HG02623 (cell line): ENCODE results near the gene MIB2.

Experiments
- ATAC-seq: cut with Tn5 transposase; IDR thresholded peaks from one replicate; pipeline ENCODE4 v1.9.1; 2021; ENCODE audit warnings: moderate library complexity; ENCODE audit not compliant: unreplicated experiment

Gene MIB2

DNA sequence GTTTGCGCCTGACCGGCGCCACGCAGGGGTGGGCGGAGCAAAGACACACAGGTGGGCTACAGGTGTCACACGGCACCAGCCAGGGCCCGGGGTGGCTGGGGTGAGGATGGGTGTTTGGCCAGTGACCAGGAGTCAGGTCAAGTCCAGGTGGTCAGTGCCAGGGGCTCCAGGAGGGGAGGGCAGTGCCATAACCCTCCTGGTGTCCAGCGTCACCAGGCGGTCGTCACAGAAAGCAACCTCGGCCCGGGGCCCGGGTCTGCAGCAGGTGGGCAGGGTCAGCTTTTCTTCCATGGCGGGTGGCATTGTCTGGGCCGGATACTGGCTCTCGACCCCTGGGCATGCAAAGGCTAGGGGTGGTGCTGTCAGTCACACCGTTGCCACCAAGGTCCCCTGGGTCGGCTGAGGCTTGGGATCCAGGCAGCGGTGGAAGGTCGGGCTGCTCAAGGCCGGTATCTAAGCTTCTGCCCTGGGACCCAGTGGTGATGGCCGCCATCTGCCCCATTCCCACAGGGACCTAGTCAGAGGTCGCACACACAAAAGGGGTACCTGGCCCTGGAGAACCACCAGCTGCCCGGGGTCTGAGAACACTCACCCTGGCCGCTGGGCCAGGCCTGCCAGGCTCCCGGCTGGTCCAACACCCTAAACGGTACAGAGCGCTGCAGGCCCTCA is 17.1 kb upstream of the MIB2 start:
- ATAC-seq: no peak

DNA sequence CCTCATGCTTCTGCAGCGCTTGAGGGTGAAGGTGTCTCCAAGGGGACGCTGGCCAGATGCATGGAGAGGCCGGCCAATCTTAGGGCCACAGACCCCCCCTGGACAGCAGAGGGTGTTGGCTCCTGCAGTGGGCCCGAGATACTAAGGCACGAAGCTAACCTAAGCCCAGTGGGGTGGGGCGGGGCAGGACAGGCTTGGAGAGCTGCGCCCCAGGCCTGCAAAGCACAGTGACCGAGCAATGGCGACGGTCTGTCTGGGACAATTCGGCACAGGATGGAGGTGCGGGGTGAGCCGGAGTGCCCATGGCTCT is 16.6 kb upstream of the MIB2 start:
- ATAC-seq: no peak

DNA sequence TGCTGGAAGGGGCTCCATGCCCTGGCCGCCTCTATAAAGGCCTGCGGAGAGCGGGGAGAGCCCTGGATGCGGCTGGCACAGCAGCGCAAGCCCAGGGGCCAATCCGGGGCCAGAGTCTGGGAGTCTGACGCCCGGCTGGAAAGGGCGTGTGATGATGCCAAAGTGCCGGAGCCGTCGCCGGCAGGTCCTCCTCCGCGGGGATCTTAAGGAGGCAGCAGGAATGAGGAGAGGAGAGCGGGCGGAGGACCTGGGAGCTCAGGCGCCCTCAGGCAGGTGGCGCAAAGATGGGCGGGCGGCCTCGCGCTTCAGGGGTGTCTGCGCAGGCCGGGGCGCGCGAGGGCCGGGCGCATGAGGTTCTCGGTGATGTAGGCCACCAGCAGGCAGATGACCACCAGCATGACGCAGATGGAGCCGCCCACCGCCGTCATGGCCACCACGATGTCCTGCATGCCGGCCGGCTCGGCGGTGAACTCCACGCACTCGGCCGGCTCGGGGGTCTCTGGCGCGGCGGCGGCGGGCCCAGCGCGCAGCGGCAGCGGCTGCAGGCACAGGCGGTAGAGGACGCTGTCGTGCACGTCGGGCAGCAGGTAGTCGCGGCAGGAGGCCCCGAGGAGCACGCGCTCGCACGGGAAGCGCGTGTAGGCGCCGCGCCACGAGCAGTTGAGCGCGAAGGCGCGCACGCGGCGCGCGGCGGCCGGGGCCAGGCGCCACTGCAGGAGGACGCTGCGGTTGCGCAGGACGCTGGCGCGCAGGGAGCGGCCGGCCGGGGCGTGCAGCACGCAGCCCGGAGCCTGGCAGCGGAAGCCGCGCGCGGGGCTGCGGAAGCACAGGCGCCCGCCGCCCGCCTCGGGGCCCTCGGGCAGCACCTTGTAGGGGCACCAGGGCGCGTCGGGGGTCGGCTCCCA is 16.0 kb upstream of the MIB2 start:
- ATAC-seq: no peak

DNA sequence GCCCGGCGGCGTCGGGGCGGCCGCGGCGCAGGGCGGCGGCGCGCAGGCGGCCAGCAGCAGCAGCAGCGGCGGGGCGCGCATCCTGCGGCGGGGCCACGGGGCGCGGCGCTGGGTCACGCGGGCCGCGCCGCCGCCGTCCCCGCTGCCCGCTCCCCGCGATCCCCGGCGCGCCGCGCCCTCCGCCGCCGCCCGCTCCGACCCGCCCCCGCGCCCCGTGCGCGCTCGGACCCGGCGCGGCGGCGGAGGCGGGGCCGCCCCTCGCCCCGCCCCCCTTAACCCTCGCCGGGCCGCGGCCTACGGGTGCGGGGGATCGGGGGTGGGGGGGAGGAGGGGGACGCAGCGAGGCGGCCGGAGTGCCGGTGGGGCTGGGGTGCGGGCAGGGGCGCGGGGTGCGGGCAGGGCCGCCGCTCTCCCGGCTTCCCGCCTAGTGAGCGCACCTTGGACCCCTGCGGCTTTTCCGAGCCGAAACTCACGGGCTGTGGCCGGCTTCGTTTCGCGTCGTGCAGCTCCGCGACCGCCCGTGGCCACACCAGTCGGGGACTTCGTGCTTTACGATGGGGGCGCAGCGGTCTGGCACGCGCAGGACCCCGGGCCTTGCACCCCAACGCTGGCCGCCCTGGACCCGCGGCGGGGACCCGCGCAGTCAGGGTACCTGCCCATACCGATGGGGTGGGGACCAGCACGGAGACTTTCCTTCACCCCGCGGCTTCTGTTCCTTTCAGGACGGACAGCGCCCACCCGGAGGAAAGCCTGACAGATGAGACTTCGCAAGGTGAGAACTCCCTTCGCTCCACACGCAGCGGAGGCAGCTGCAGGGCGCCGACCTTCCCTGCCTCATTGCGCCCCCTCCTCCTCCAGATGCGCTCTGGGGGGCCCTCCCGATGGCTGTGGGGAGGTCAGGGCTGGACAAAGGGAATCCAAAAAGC is 15.1 kb upstream of the MIB2 start, which contains the start of gene FNDC10:
TSS of gene FNDC10 (minus strand) at position 201 of the 926 bp plus-strand sequence. CDS start at position 81, 120 bp downstream.
- ATAC-seq: no peak

DNA sequence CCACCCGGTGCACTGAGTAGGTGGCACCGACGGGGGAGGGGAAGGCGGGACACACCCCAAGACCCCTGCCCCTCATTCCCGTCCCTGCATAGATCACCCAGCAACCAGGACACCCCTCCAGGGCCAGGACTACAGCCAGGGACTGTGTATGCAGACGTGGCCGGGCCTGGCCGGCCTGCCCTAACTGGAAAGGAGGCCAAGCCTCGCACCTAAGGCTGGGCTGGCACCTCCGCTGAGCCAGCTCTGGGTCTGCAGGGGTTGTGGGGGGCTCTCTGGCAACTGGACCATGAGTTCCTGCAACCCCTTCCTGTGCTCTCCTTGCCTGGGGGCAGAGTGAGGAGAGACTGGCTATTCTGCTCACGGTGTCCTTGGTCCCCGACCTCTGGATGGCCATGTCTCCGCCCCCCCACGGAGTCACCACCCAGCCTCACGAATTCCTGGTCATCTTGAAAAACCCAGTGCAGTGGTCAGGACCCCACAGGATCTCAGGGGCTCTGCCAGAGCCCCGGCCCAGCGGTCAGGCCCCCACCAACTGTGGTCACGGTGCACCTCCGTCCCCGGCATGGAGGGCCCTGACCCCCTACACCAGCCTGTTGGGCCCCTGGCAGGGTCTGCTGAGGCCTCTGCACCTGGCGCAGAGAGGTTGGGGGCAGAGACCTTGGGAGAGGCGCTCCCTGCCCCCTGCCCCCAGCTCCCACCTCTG is 14.3 kb upstream of the MIB2 start:
- no peak for ATAC-seq

DNA sequence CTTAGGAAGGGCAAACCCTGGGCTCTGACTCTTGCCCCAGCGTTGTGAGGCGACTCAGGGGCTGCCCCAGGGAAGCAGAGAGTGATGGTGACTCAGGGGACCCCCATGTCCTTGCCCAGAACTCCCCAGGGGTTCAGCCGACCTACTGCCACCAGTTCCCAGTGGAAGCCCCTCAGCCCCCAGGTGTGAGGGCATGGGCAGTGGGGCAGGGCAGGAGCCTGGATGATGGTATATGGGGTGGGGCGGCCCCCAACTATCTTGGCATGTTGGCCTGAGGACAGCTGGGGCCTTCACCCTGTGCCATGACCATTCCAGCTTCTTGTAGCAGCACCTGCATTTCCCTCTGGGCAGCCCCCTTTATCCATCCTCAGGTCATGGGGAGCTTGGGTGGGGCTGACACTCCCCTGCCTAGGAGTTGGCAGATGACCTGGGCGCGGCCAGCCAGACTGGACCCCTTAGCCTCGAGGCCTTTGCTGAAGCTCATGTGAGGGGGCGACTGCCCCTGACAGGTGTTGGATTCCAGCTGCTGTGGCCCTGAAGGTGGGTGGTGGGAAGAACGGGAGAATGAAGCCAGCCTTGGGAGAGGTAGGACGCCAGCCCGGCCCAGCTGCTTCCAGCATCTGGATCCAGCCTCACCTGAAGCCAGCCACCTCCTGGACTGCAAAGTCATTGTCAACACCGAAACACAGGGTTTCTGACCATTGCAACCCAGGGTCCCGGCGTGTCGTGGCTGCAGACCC is 13.6 kb upstream of the MIB2 start:
- ATAC-seq: no peak

DNA sequence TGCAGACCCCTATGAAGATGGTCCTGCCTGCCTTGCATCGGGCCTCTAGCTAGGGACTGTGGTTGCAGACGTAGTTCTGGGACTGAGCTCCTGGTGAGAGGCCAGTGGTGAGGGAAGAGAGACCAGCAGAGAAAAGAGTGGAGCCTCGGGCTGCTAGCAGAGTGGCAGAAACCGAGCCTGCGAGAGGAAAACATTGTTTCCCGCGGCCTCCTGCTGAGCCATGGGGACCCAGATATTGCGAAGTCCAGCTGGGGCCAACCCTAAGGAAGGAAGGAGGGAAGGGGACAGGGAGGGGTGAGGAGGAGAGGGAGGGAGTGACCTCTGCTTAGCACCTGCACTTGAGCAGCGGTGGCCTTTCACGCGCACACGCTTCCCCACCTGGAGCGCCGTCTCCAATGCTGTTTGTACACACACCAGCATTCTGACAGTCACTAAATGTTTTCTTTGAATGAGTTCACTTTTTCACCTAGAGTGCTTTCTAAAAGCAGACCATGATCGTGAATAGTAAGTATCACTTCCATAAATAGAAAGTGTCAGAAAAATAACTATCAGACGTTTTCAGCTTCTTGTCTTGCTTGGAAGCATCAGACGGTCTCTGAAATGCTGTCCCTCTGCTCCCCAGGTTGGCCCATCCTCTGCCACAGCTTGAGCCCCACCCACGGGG is 12.9 kb upstream of the MIB2 start:
- ATAC-seq: no peak

DNA sequence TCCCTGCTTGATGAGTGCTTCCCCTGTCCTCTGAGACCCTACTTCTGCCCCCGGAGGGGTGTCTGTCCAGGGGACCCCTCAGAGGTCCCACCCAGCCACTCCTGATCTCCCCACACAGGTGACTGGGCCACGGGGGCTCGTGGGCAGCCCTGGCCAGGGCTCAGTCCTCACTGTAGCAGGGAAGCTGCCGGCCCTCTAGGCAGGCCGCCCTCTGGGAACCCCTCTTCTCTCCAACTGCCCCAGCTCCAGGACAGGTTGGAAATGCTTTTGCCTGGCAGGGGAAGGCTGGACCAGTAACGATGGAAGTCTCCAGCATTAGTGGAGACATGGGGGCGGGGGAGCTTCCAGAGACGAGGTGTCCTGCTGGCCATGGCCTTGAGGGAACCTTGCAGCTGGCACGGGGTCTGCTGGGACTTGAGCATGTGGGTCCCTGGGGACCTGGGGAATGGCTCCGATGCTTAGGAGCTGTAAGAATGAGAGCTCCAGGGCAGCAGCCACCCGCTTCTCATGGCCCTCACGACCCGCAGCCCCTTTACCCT is 12.3 kb upstream of the MIB2 start:
- no peak for ATAC-seq

DNA sequence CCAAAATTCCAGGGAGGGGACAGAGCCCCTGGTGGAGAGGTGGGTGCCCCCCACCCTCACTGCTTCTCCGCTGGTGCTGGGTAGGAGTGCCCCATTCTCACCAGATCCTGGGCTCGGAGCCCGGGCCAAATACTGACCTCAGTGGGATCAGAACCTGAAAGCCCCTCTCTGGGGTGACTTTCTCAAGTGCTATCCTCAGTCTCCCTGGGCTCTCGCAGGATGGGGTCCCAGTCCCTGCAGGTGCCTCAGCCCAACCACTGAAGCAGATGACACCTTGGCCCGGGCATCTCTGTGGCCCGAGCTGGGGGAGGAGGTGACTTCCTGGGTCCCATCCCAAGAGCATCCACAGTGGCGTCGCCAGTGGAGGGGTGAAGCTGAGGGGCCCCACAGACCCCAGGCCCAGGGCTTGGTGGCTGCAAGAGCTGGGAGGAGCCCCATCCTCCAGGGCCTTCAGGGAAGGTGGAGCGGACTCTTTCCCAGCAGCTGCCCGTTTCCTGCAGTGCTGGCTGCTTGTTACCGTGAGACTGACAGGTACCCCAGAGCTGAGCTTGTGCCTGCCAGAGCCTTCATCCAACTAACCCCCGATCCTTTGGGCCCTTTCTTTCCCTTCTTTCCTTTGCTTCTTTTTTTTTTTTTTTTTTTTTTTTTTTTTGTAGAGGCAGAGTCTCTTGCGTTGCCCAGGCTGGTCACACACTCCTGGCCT is 11.5 kb upstream of the MIB2 start:
- no peak for ATAC-seq

DNA sequence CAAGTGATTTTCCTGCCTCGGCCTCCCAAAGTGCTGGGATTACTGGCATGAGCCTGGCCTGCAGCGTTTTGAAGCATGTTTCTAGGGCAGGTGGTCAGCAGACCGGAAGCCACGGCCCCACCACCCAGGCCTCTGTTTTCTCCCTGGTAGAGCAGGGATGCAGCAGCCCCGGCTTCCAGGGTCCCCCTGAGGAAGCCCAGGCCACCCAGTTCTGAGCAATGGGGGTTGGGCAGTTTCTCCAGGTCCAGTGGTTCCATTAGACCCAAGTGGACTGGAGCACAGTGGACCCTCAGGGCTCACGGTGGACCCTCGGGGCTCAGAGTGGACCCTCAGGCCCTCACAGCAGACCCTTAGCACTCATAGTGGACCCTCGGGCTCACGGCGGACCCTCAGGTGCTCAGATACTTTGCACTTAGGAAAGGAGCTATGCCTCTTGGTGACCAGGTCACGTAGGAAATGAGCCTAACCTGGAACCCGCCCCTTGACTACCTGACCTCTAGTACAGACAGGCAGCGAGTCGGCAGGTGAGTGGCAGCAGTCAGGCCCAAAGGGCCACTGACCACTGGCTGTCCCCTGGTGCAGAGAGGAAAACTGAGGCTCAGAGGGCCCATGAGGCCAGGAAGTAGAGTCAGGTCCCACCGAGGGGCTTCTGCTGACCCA is 10.8 kb upstream of the MIB2 start:
- no peak for ATAC-seq

DNA sequence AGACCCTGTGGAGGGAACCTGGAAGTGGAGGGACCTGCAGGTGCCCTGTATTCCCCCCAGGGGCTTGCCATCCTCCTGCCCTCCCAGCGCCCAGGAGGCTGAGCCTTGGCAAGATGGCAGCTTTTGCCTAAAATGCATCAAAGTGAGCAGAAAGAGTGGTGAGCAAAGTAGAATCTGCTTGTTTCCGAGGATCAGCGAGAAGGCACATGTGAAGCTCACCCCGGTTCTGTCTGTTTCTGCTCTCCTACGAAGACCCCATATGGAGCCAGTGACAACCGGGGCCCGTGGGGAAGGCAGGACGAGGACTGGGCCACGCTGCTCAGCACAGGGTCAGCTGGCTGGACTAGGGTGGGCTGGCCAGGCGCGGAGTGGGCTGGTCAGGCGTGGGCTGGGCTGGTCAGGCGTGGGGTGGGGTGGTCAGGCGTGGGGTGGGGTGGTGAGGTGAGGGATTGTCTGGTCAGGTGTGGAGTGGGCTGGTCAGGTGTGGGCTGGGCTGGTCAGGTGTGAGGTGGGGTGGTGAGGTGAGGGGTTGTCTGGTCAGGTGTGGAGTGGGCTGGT is 10.2 kb upstream of the MIB2 start:
- no peak for ATAC-seq

DNA sequence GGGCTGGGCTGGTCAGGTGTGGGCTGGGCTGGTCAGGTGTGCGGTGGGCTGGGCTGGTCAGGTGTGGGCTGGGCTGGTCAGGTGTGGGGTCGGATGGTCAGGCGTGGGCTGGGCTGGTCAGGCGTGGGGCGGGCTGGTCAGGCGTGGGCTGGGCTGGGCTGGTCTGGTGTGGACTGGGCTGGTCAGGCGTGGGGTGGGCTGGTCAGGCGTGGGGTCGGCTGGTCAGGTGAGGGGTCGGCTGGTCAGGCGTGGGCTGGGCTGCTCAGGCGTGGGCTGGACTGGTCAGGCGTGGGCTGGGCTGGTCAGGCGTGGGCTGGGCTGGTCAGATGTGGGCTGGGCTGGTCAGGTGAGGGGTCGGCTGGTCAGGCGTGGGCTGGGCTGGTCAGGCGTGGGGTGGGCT is 9.6 kb upstream of the MIB2 start:
- ATAC-seq: no peak

DNA sequence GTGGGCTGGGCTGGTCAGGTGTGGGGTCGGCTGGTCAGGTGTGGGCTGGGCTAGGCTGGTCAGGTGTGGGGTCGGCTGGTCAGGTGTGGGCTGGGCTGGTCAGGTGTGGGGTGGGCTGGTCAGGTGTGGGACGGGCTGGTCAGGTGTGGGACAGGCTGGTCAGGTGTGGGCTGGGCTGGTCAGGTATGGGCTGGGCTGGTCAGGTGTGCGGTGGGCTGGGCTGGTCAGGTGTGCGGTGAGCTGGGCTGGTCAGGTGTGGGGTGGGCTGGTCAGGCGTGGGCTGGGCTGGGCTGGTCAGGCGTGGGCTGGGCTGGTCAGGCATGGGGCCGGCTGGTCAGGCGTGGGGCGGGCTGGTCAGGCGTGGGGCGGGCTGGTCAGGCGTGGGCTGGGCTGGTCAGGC is 9.1 kb upstream of the MIB2 start:
- no peak for ATAC-seq

DNA sequence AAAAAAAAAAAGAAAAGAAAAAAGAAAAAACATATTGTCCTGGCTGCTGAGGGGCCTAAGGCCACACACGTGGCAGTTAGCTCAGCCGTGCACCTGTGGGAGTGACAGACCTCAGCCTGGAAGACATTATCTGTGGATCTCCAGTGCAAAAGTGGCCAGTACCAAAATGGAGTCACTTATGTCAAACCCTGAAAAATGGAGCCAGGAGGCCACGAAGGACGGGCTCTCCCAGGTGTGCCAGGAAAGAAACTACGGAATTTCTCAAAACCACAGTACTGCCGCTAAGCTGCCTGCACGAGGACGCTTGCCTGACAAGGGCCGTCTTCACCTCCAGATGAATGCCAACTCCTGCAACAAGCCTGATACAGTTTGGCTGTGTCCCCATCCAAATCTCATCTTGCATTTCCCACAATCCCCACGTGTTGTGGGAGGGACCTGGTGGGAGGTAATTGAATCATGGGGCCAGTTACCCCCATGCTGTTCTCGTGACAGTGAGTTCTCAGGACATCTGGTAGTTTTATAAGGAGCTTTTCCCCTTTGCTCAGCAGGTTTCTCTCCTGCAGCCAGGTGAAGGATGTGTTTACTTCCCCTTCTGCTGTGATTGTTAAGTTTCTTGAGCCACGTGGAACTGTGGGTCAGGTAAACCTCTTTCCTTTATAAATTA is 5.3 kb upstream of the MIB2 start:
- no peak for ATAC-seq

DNA sequence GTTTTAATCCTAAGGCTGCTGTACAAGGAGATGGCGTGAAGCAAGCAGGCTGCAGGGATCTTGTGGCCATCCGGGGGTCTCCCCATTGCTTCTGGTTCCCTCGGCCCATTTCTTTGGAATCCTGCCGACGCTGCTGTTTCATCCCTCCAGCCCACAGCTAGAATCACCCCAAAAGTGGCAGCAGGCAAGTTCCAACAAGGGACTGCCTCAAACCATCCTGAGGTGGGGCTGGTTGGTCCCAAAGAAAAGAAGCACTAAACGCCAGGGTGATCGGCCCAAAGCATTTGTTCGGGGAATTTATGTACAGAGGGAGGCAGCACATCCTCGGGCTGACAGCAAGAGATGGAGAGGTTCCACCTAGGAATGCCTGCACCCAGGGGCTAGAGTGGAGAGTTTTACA is 4.5 kb upstream of the MIB2 start:
- ATAC-seq: no peak

DNA sequence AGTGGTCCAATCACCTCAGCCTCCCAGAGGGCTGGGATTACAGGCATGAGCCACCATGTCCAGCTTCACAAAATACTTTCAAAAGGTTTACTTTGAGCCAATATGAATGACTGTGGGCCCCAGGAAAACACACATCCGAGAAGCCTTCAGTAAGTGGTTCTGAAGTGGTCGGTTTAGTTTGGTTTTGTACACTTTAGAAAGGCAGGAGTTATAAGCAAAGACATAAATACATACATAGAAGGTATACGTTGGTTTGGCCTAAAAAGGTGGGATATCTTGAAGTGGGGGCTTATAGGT is 3.2 kb upstream of the MIB2 start:
- no peak for ATAC-seq

DNA sequence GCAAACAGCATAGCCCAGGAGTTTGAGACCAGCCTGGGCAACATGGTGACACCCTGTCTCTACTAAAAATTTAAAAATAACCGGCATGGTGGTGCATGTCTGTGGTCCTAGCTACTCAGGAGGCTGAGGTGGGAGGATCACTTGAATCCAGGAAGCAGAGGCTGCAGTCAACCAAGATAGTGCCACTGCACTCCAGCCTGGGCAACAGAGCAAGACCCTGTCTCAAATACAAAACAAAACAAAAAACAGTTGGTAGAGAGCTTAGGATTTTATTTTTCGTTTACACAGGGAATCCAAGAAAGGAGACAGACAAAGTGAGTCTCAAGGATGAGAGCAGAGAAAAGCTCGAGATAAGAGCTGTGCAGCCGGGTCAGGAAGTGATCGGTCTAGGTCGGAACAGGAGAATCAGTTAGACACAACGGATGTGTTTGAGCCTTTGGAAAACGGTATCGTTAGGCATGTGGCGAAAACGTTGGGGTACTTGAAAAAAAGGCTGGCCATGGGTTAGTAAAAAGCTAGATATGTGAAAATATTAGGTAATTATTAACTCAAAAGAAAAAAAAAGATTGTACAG is 1.7 kb upstream of the MIB2 start:
- ATAC-seq: no peak
